HG02840 (cell line): ENCODE measurements around the gene PI3.
"Not testable (repeated sequence)": the region's sequence is repeated elsewhere in the genome, so short reads cannot be mapped to it uniquely, and the experiment has no call there.

Experiments
- ATAC-seq: cut with Tn5 transposase; IDR thresholded peaks from one replicate; pipeline ENCODE4 v1.9.1; 2021; ENCODE audit warnings: mild to moderate bottlenecking, moderate library complexity, moderate number of reproducible peaks; ENCODE audit not compliant: unreplicated experiment, low FRiP score

PI3 gene

GRCh38 chr20:45174434-45175364 is at the start of gene PI3:
TSS of gene PI3 (plus strand) at chr20:45174902. CDS start at chr20:45174923, 21 bp downstream.
- ATAC-seq: no peak

GRCh38 chr20:45128099-45128498 is 46.6 kb upstream of the PI3 start:
- no peak for ATAC-seq

GRCh38 chr20:45136911-45137310 is 37.8 kb upstream of the PI3 start:
- no peak for ATAC-seq

- ATAC-seq: no peak
Measured at GRCh38 chr20:45138561-45139300, 36.0 kb upstream of the PI3 start.

- not testable (repeated sequence) for ATAC-seq
Measured at GRCh38 chr20:45139733-45140375, 34.8 kb upstream of the PI3 start.

GRCh38 chr20:45140836-45141235 is 33.9 kb upstream of the PI3 start:
- no peak for ATAC-seq

GRCh38 chr20:45149062-45149461 is 25.6 kb upstream of the PI3 start:
- no peak for ATAC-seq

- ATAC-seq: no peak
Measured at GRCh38 chr20:45152405-45152804, 22.3 kb upstream of the PI3 start.

GRCh38 chr20:45153147-45153546 is 21.6 kb upstream of the PI3 start:
- no peak for ATAC-seq

- no peak for ATAC-seq
Measured at GRCh38 chr20:45153752-45154151, 20.9 kb upstream of the PI3 start.

- no peak for ATAC-seq
Measured at GRCh38 chr20:45154183-45154582, 20.5 kb upstream of the PI3 start.

GRCh38 chr20:45154794-45155193 is 19.9 kb upstream of the PI3 start:
- ATAC-seq: not testable (repeated sequence)

GRCh38 chr20:45156713-45157112 is 18.0 kb upstream of the PI3 start:
- ATAC-seq: no peak

- ATAC-seq: no peak
Measured at GRCh38 chr20:45157962-45158361, 16.7 kb upstream of the PI3 start.

- no peak for ATAC-seq
Measured at GRCh38 chr20:45163083-45163803, 11.5 kb upstream of the PI3 start.

- ATAC-seq: no peak
Measured at GRCh38 chr20:45164906-45165305, 9.8 kb upstream of the PI3 start.

- no peak for ATAC-seq
Measured at GRCh38 chr20:45173522-45173921, 1.2 kb upstream of the PI3 start.

GRCh38 chr20:45176526-45177267 is 2.0 kb downstream of the PI3 start:
- ATAC-seq: no peak

GRCh38 chr20:45179166-45179565 is 4.5 kb downstream of the PI3 start:
- ATAC-seq: no peak

GRCh38 chr20:45181639-45182038 is 6.9 kb downstream of the PI3 start:
- ATAC-seq: no peak
